Measurements from ENCODE around the gene ZNF366.

DNA sequence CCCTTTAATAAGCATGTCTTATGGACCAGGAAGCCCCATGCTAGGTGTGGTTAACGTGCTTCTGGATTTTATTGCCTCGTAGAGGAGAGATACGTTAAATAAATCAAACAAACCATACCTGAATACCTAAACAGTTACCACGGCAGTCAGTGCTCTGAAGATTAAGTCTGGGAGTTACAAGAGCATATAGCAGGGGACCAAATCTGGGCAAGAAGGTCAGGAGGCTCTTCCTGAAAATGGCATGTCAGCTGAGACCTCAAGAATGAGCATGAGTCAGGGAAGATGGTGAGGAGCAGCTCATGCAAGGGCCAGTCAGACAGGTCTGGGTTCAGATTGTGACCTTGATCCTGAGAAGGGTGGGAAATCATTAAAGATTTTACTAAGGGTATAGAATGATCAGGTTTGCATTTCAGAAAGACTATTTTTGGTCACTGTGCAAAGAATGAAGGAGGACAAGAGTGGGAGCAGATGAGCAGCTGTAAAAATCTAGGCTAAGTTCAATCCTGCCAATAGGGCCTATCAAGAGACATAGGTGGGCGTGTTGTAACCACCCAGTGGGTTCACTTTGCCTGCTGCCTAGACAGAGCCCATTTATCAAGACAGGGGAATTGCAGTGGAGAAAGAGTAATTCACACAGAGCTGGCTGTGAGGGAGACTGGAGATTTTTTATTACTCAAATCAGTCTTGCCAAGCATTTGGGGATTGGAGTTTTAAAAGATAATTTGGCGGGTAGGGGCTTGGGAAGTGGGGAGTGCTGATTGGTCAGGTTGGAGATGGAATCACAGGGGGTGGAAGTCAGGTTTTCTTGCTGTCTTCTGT, 4.8 kb upstream of the ZNF366 start:
- no peak for TF ChIP-seq RNF2 (IDR thresholded peaks at IDR 0.05; ENCODE audit: borderline replicate concordance, low read depth)
- TF ChIP-seq, protein P1, sequence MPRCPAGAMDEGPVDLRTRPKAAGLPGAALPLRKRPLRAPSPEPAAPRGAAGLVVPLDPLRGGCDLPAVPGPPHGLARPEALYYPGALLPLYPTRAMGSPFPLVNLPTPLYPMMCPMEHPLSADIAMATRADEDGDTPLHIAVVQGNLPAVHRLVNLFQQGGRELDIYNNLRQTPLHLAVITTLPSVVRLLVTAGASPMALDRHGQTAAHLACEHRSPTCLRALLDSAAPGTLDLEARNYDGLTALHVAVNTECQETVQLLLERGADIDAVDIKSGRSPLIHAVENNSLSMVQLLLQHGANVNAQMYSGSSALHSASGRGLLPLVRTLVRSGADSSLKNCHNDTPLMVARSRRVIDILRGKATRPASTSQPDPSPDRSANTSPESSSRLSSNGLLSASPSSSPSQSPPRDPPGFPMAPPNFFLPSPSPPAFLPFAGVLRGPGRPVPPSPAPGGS (IDR thresholded peaks at IDR 0.05), result no peak
- no peak for TF ChIP-seq JUNB (IDR thresholded peaks at IDR 0.05)
- no peak for TF ChIP-seq JUN (IDR thresholded peaks at IDR 0.05)

Data from A549 (cell line).